Smooth muscle cell (in vitro differentiated cells): Measurements from ENCODE around the gene SPEF2. TPM values are rescaled to one million over a fixed set of nuclear protein-coding genes. Genes with fewer than 3 reads are reported as not detected.
A peak's percentile ranks its signal among the peaks of the same experiment; 100 is the strongest.

ENCODE experiments used
- DNase-seq: peaks from one replicate; lab custom pipeline; 2025; ENCODE audit not compliant: unreplicated experiment; lab: John Stamatoyannopoulos, UW
- H2AFZ ChIP-seq: fragments of 200-600 bp; sonication (generic); 2 replicates; pipeline ENCODE4 v1.6.0; 2016; ENCODE audit warnings: antibody characterized with exemption, low read depth, mild to moderate bottlenecking
- H3F3A ChIP-seq: fragments of 200-600 bp; sonication (generic); 2 replicates; pipeline ENCODE4 v1.6.0; 2017; ENCODE audit warnings: antibody characterized with exemption, low read depth
- H3K27ac ChIP-seq: fragments of 200-600 bp; sonication (generic); 2 replicates; pipeline ENCODE4 v1.5.1; 2016; ENCODE audit warnings: low read depth, mild to moderate bottlenecking
- H3K27me3 ChIP-seq: fragments of 200-600 bp; sonication (generic); 2 replicates; pipeline ENCODE4 v1.6.1; 2016; ENCODE audit warnings: low read depth, mild to moderate bottlenecking
- H3K36me3 ChIP-seq: fragments of 200-600 bp; sonication (generic); 2 replicates; pipeline ENCODE4 v1.5.1; 2016; ENCODE audit warnings: low read depth
- H3K4me1 ChIP-seq: fragments of 200-600 bp; sonication (generic); 2 replicates; pipeline ENCODE4 v1.5.1; 2016; ENCODE audit warnings: low read depth
- H3K4me2 ChIP-seq: fragments of 200-600 bp; sonication (generic); 2 replicates; pipeline ENCODE4 v1.6.0; 2016; ENCODE audit warnings: mild to moderate bottlenecking
- H3K4me3 ChIP-seq: fragments of 200-600 bp; sonication (generic); 2 replicates; pipeline ENCODE4 v1.5.1; 2016; ENCODE audit warnings: mild to moderate bottlenecking
- H3K79me2 ChIP-seq: fragments of 200-600 bp; sonication (generic); 2 replicates; pipeline ENCODE4 v1.6.0; 2016; ENCODE audit warnings: low read depth, mild to moderate bottlenecking
- H3K9ac ChIP-seq: fragments of 200-600 bp; sonication (generic); 2 replicates; pipeline ENCODE4 v1.6.0; 2016; ENCODE audit warnings: low read depth
- H3K9me3 ChIP-seq: fragments of 200-600 bp; sonication (generic); replicated peaks from 2 replicates; pipeline ENCODE4 v1.5.1; 2016; ENCODE audit warnings: low read depth
- H4K20me1 ChIP-seq: fragments of 200-600 bp; sonication (generic); 2 replicates; pipeline ENCODE4 v1.6.0; 2016; ENCODE audit warnings: low read depth
- WGBS: methylation state at CpG from one replicate; pipeline ENCODE4 v1.1.7; 2016; ENCODE audit warnings: low lambda C conversion rate; 5-methylcytosine and 5-hydroxymethylcytosine counted together
- polyA plus RNA-seq: library from polyadenylated mRNA; unstranded; fragments of >200 nt; fragmentation: Nextera tagmentation; extraction: Ambion mirVana; gene quantifications from 2 replicates; pipeline ENCODE4 v1.2.1, GENCODE V29; 2016
- total RNA-seq: library from RNA; depleted of rRNA; stranded (reverse); fragments of >200 nt; gene quantifications from 2 replicates; pipeline ENCODE4 v1.2.3, GENCODE V29; 2014
- TF ChIP-seq, protein P1 (sequence below): fragments of 200-600 bp; sonication (generic); IDR thresholded peaks from 2 replicates; pipeline ENCODE4 v1.5.1; 2017; ENCODE audit warnings: borderline replicate concordance, mild to moderate bottlenecking, antibody characterized with exemption; ENCODE audit not compliant: insufficient read depth, poor library complexity, severe bottlenecking

SPEF2 gene
- total and polyA plus RNA-seq, 2 experiments from 2014 or later, result 3.1 to 4.8 TPM

DNA sequence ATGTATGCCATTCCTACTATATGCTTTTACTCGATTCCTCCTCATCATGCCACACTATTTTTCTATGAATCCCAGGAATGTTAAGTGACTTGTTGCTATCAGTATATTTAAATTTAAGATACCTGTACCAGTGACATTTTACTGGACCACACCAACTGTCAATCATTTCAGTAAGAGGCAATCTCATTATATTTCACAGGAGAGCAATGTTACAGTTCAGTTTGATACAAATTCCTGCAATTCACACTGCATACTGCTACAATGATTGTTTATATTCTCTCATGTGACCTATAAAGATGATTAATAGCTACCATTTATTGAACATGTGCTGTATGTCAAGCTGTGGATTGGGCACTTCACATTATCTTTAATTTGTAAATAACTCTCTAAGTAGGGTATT lies 30.0 kb downstream of the SPEF2 start:
- TF ChIP-seq, protein P1, sequence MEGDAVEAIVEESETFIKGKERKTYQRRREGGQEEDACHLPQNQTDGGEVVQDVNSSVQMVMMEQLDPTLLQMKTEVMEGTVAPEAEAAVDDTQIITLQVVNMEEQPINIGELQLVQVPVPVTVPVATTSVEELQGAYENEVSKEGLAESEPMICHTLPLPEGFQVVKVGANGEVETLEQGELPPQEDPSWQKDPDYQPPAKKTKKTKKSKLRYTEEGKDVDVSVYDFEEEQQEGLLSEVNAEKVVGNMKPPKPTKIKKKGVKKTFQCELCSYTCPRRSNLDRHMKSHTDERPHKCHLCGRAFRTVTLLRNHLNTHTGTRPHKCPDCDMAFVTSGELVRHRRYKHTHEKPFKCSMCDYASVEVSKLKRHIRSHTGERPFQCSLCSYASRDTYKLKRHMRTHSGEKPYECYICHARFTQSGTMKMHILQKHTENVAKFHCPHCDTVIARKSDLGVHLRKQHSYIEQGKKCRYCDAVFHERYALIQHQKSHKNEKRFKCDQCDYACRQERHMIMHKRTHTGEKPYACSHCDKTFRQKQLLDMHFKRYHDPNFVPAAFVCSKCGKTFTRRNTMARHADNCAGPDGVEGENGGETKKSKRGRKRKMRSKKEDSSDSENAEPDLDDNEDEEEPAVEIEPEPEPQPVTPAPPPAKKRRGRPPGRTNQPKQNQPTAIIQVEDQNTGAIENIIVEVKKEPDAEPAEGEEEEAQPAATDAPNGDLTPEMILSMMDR, result no peak
- no peak for DNase-seq
- H3K79me2 ChIP-seq, result no peaks in the 10 kb centered on the region
- no peak overlapping the region for H3K9ac ChIP-seq
- no peaks in the 10 kb centered on the region for H3K4me1 ChIP-seq
- no peaks in the 10 kb centered on the region for H3K9me3 ChIP-seq
- no peaks in the 10 kb centered on the region for H3K27me3 ChIP-seq
- H3K27ac ChIP-seq, result no peak overlapping the region
- no peak overlapping the region for H3K4me3 ChIP-seq
- H4K20me1 ChIP-seq, result no peaks in the 10 kb centered on the region
- no peak overlapping the region for H3K4me2 ChIP-seq
- no peaks in the 10 kb centered on the region for H3K36me3 ChIP-seq
- no peak overlapping the region for H2AFZ ChIP-seq
- 95% methylated on average over 1 of the region's 1 CpG for whole genome bisulfite sequencing
- no peaks in the 10 kb centered on the region for H3F3A ChIP-seq

DNA sequence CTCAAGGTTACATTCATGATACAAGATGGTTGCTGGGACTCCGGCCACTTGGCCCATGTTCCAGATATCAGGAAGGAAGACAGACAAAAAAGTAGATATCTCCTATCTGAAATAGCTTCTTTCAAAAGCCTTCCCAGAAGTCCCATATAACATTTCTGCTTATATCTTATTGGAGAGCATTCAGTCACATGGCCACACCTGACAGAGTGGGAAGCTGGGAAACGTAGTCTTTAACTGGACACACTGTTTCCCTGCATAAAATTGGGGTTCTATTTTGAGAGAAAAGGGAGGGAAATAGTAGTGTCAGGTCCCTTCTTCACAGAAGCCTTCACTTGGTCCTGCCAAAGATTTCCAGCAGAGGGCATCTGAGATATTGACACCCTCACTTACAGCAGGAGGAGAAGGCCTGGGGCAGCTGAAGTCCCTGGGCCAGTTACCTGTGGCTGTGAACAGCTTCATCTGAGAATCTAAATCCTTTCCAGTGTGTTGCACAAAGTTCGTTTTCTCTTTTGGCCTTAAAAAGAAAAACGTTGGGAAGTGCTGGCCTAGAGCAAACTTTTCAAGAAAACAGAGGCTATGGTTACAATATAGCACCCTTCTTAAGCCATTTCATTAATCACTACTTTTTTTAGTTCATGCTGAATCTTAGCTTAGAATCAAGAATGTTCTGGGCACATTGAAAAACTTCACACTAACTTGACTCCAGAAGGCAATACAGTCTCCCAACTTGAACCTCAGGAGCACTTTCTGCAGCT lies 33.5 kb downstream of the SPEF2 start:
- no peak overlapping the region for H2AFZ ChIP-seq
- 39% methylated on average over 4 of the region's 4 CpGs for WGBS

DNA sequence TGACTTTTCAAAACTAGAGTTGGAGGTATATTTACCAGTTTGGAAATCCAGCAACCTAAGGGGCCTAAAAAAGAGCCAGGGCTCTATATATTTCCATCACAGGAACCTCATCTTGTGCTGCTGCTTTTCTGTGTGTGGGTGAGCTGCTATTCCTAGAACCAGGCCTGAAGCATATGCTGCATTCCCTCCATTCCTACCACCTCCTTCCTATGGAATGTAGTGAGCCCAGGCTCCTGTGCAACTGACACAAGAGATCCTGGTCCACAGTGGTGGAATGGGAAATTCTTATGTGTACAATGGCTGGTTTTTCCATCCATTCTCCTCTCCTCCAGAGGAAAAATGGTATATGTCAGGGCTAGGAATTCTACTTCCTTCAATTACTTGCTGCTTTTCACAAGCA lies 39.1 kb downstream of the SPEF2 start:
- Histone ChIP-seq H3K4me2 (peak overlapping the region; percentile 14), H4K20me1 (no peaks in the 10 kb centered on the region), H3K9ac (no peak overlapping the region), H3K9me3 (no peaks in the 10 kb centered on the region), H3K27me3 (no peaks in the 10 kb centered on the region), H3K27ac (no peak overlapping the region), H3K4me3 (no peak overlapping the region), H2AFZ (no peak overlapping the region), H3F3A (no peaks in the 10 kb centered on the region), H3K36me3 (no peaks in the 10 kb centered on the region), H3K4me1 (no peaks in the 10 kb centered on the region), H3K79me2 (no peaks in the 10 kb centered on the region)
- no peak for DNase-seq
- TF ChIP-seq, protein P1, result no peak

More for the DNA sequence above, 33.5 kb downstream of the SPEF2 start:
- no peak for DNase-seq
- no peaks in the 10 kb centered on the region for H3K4me1 ChIP-seq
- H3K4me3 ChIP-seq, result no peak overlapping the region
- H3K4me2 ChIP-seq, result no peak overlapping the region
- H3K27me3 ChIP-seq, result no peaks in the 10 kb centered on the region
- H3F3A ChIP-seq, result no peaks in the 10 kb centered on the region
- H3K79me2 ChIP-seq, result no peaks in the 10 kb centered on the region
- no peak overlapping the region for H3K27ac ChIP-seq
- no peaks in the 10 kb centered on the region for H3K9me3 ChIP-seq
- H3K9ac ChIP-seq, result no peak overlapping the region
- TF ChIP-seq, protein P1, result peak; percentile 46
- no peaks in the 10 kb centered on the region for H4K20me1 ChIP-seq
- no peaks in the 10 kb centered on the region for H3K36me3 ChIP-seq

DNA sequence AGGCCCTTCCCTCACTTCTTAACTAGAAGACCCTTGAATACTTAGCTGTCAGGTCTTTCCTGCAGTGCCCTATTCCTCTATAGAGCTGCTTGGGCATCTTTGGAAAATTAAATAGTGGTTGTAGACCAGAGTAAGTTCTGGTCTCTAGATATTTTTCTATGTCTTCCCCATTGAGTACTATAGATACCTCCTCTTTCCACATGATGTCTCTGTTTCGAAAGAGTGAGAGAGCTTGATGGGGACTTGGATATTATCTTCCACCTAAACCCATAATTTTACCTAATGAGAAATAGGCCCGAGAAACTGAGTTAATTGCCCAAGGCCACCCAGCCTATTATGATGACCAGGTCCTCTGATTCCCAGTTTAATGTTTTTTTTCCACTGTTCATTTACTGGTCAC lies 40.2 kb downstream of the SPEF2 start:
- no peaks in the 10 kb centered on the region for H3K27me3 ChIP-seq
- no peaks in the 10 kb centered on the region for H3K36me3 ChIP-seq
- H3K4me3 ChIP-seq, result no peak overlapping the region
- no peaks in the 10 kb centered on the region for H3K79me2 ChIP-seq
- no peaks in the 10 kb centered on the region for H3K9me3 ChIP-seq
- no peak overlapping the region for H3K4me2 ChIP-seq
- 89% methylated on average over 2 of the region's 2 CpGs for whole genome bisulfite sequencing
- no peak overlapping the region for H3K27ac ChIP-seq
- no peaks in the 10 kb centered on the region for H3K4me1 ChIP-seq
- DNase-seq, result no peak
- H2AFZ ChIP-seq, result no peak overlapping the region
- no peaks in the 10 kb centered on the region for H3F3A ChIP-seq
- no peaks in the 10 kb centered on the region for H4K20me1 ChIP-seq
- no peak overlapping the region for H3K9ac ChIP-seq
- TF ChIP-seq, protein P1, result no peak
